ENCODE results near the gene IMPG2.

Gene IMPG2

DNA sequence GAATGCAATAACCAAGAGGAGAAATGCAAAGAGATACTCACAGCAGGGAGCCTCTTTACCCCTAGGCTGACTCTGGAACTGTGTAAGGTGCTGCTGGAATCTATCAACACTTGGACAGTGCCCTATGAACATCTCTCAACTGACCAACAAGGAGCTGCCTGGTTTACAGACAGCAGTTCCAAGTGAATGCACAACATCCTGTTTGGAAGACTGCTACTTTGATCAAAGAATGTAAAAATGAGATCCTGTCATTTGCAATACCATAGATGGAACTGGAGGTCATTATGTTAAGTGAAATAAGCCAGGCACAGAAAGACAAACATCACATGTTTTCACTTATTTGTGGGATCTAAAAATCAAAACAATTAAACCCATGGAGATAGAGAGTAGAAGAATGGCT, 136.3 kb downstream of the IMPG2 start:
- no peak for DNase-seq (ENCODE audit: low read depth in 2 of 2)

DNA sequence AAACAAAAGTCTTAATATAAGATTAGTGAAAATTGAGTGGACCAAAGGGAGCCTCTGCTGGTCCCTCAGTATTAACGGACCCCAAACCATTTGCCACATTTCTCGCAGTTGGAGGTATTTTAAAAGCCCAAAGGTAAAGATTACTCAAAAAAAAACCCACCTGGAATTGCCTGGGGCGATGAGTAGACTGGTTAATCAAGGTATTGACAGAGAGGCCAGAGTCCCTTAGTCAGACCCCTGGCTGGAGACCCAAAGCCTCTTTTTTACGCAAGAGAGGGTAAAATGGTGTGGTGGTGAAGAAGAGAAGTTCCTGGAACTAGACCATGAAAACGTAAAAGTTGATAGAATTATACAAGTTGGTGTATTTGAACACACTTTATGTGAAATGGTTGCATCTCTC, 137.2 kb downstream of the IMPG2 start:
- DNase-seq (ENCODE audit: low read depth in 2 of 2): no peak

- DNase-seq (ENCODE audit: low read depth in 2 of 2): no peak
Measured at GRCh38 chr3:101182734-101183133, 137.6 kb downstream of the IMPG2 start.

DNA sequence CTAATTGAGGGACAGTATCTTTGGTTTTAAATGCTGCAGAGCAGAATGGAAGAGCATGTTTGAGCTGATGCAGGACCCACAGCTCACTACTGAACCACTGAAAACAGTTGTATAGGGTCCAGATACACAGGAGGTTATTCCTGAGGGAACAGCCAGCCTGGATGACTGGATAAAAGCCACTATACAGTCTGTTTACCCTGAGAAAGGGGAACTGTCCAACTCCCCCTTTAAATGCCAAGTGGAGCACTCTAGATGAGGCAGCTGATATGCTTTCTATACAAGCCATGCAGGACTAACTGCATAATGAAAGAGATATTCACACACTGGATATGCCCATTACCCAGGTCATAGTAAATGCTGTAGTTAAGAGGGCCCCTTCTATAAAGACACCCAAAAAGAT, 138.6 kb downstream of the IMPG2 start:
- no peak for DNase-seq (ENCODE audit: low read depth in 2 of 2)

DNA sequence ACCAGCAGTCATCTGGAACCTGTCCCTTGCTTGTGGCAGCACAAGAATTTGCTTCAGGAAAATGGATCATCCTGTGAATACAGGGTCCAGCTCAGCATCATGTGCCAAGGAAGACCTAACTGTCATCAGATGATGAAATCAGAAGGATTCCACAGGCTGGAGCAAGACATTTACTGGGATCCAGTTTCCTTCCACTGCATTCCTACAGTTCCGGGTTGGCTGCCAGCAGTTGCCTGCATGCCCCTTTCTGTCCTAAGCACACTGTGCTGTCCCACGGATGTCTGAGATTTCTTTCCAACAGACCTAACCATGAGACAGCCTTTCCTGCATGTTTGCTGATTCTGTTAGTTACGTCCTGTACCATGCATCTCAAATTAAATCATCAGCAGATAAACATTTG, 140.7 kb downstream of the IMPG2 start:
- DNase-seq (ENCODE audit: low read depth in 2 of 2): no peak

GRCh38 chr3:101177577-101177976, 142.8 kb downstream of the IMPG2 start:
- DNase-seq (ENCODE audit: low read depth in 2 of 2): no peak
